SJSA1 (cell line): ENCODE results near the gene RPS26. TPM values are rescaled to one million over a fixed set of nuclear protein-coding genes. Genes with fewer than 3 reads are reported as not detected.

Experiments
- total RNA-seq: library from RNA; depleted of rRNA; stranded (reverse); fragments of >200 nt; shearing (Covaris generic); gene quantifications from 2 replicates; pipeline ENCODE4 v1.2.3, GENCODE V29; 2014; rRNA removed

The RPS26 gene
- total RNA-seq, 1 experiment from 2014 or later = 1,406 TPM

Other genes starting within 250 kb of the RPS26 start
- 124 and 208 TPM in 2 replicates for gene SARNP, start 224.2 kb upstream of the RPS26 start, total RNA-seq
- gene ORMDL2, start 223.9 kb upstream of the RPS26 start, total RNA-seq = 15.4 and 15.7 TPM in 2 replicates
- 41.6 and 58.1 TPM in 2 replicates for gene DNAJC14, start 212.3 kb upstream of the RPS26 start, total RNA-seq
- gene MMP19, start 199.0 kb upstream of the RPS26 start, total RNA-seq = 9.8 and 14.5 TPM in 2 replicates
- gene PYM1, start 114.0 kb upstream of the RPS26 start, total RNA-seq = 25.1 and 43.7 TPM in 2 replicates
- 23.9 and 46.2 TPM in 2 replicates for gene DGKA, start 110.8 kb upstream of the RPS26 start, total RNA-seq
- 0.34 TPM in 1 of 2 replicates, not detected in the other for gene PMEL, start 75.9 kb upstream of the RPS26 start, total RNA-seq
- gene CDK2, start 75.1 kb upstream of the RPS26 start, total RNA-seq = 74.4 and 82.1 TPM in 2 replicates
- gene RAB5B, start 67.8 kb upstream of the RPS26 start, total RNA-seq = 17.4 and 33.0 TPM in 2 replicates
- 11.8 and 15.8 TPM in 2 replicates for gene SUOX, start 44.6 kb upstream of the RPS26 start, total RNA-seq
- 0.34 and 1.1 TPM in 2 replicates for gene IKZF4, start 20.9 kb upstream of the RPS26 start, total RNA-seq
- gene ERBB3, start 38.2 kb downstream of the RPS26 start, total RNA-seq = not detected in 2 replicates
- 204 and 249 TPM in 2 replicates for gene PA2G4, start 62.6 kb downstream of the RPS26 start, total RNA-seq
- gene RPL41, start 74.7 kb downstream of the RPS26 start, total RNA-seq = 1,215 and 2,760 TPM in 2 replicates
- 3.6 and 7.3 TPM in 2 replicates for gene ZC3H10, start 76.3 kb downstream of the RPS26 start, total RNA-seq
- 138 and 170 TPM in 2 replicates for gene ESYT1, start 86.3 kb downstream of the RPS26 start, total RNA-seq
- 71.9 and 97.8 TPM in 2 replicates for gene MYL6B, start 110.7 kb downstream of the RPS26 start, total RNA-seq
- 4,832 and 5,659 TPM in 2 replicates for gene MYL6, start 116.4 kb downstream of the RPS26 start, total RNA-seq
- 20.9 and 33.4 TPM in 2 replicates for gene SMARCC2, start 147.6 kb downstream of the RPS26 start, total RNA-seq
- 28.5 and 46.7 TPM in 2 replicates for gene RNF41, start 180.0 kb downstream of the RPS26 start, total RNA-seq
- gene NABP2, start 182.4 kb downstream of the RPS26 start, total RNA-seq = 47.8 and 55.7 TPM in 2 replicates
- not detected in 2 replicates for gene SLC39A5, start 188.1 kb downstream of the RPS26 start, total RNA-seq
- 9.6 and 12.7 TPM in 2 replicates for gene ANKRD52, start 216.5 kb downstream of the RPS26 start, total RNA-seq
- 7.9 and 13.4 TPM in 2 replicates for gene COQ10A, start 225.0 kb downstream of the RPS26 start, total RNA-seq